ENCODE measurements around the gene CAMSAP2. TPM values are rescaled to one million over a fixed set of nuclear protein-coding genes. Genes with fewer than 3 reads are reported as not detected.

CAMSAP2 gene
- total and polyA plus RNA-seq, 12 donors, result 7.0 to 47.1 (median 38.1) TPM

- ATAC-seq, result no peak
- WGBS, 2 donors, result 93 to 100% methylated on average over 1 of the region's 1 CpG
Measured at GRCh38 chr1:200846398-200846797, 107.7 kb downstream of the CAMSAP2 start.

DNA sequence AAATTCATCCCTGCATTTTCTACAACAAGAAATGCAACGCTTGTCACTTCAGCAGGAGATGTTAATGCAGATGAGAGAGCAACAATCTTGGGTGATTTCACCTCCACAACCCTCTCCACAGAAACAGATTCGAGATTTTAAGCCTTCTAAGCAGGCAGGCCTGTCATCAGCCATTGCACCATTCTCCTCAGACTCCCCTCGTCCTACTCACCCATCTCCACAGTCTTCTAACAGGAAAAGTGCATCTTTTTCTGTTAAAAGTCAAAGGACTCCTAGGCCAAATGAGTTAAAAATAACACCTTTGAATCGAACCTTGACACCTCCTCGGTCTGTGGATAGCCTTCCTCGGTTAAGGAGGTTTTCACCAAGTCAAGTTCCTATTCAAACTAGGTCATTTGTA lies 110.7 kb downstream of the CAMSAP2 start:
- DNase-seq (no peak), ATAC-seq (no peak)
- H3K4me1 ChIP-seq, result no peaks in the 10 kb centered on the region
- TF ChIP-seq CTCF (IDR thresholded peaks at IDR 0.05), result no peak
- peaks cover 0 to 100% (median 45%) of the 10 kb centered on the region in 9 donors for H3K36me3 ChIP-seq
- intact Hi-C loops (cut with DNase I), result no loop called here
- H3K4me3 ChIP-seq, result no peak overlapping the region
- no peak overlapping the region for H3K27ac ChIP-seq
- 86 to 92% methylated on average over 6 of the region's 6 CpGs for WGBS, 2 donors
- H3K9me3 ChIP-seq, result no peaks in the 10 kb centered on the region
- H3K27me3 ChIP-seq, result no peaks in the 10 kb centered on the region

More at GRCh38 chr1:200846398-200846797, 107.7 kb downstream of the CAMSAP2 start:
- H3K27me3 ChIP-seq, result no peaks in the 10 kb centered on the region
- no peaks in the 10 kb centered on the region for H3K4me1 ChIP-seq
- H3K36me3 ChIP-seq, result peaks cover 0 to 100% (median 38%) of the 10 kb centered on the region in 9 donors
- DNase-seq, result no peak
- no peaks in the 10 kb centered on the region for H3K9me3 ChIP-seq
- no peak overlapping the region for H3K27ac ChIP-seq
- intact Hi-C loops (cut with DNase I), result no loop called here
- TF ChIP-seq CTCF (IDR thresholded peaks at IDR 0.05), result no peak
- H3K4me3 ChIP-seq, result no peak overlapping the region

- no peak overlapping the region for H3K4me3 ChIP-seq
- no peak overlapping the region for H3K27ac ChIP-seq
- H3K36me3 ChIP-seq, result peaks cover 0 to 100% (median 48%) of the 10 kb centered on the region in 9 donors
- intact Hi-C loops (cut with DNase I), result no loop called here
- no peak for ATAC-seq
- H3K9me3 ChIP-seq, result no peaks in the 10 kb centered on the region
- no peak for TF ChIP-seq CTCF (IDR thresholded peaks at IDR 0.05)
- no peaks in the 10 kb centered on the region for H3K4me1 ChIP-seq
- no peak for DNase-seq
- no peaks in the 10 kb centered on the region for H3K27me3 ChIP-seq
Measured at GRCh38 chr1:200850554-200850953, 111.9 kb downstream of the CAMSAP2 start.

DNA sequence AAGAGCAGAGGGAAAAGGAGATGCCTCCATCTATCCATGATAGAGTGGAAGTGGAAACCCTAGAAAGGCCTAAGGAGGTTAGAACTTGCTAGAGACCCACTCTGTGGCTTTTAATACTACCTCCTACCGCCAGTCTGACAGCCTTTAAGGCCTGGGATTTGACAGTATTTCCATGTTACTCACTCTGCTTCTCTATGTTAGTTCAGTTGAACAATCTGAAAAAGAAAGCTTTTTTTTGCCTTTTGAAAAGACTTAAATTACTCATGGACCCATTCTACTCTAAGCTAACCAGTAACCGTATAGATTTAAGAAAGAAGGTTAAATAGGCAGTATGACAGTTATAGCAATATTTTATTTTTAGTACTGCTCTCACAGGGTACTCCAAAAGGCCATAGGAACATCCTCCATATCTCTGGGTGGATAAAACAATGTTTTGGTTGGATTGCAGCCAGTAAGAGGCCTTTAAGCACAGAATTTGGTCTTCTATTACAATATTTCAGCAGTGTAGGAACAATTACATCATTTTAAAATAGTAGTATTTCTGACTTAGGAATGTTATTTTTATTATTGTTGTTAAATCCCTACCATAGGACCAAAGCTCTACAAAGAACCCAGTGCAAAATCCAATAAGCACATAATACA lies 118.1 kb downstream of the CAMSAP2 start:
- intact Hi-C loops (cut with DNase I), result no loop called here

More for the DNA sequence above, 118.1 kb downstream of the CAMSAP2 start:
- DNase-seq (no peak), ATAC-seq (peak in 3 of 8 donors; percentile 27 to 37 (median 31))
- 46 to 62% methylated on average over 2 of the region's 2 CpGs for WGBS, 2 donors
- no peak for TF ChIP-seq CTCF (IDR thresholded peaks at IDR 0.05)
- peak overlapping the region in 1 of 10 donors; percentile 38 for H3K27ac ChIP-seq
- H3K9me3 ChIP-seq, result no peaks in the 10 kb centered on the region
- peaks cover 0 to 13% (median 8%) of the 10 kb centered on the region in 9 donors for H3K4me1 ChIP-seq
- H3K4me3 ChIP-seq, result no peak overlapping the region
- no peaks in the 10 kb centered on the region for H3K27me3 ChIP-seq
- H3K36me3 ChIP-seq, result peaks cover 0 to 94% (median 35%) of the 10 kb centered on the region in 9 donors
